D721Med (cell line): ENCODE data around the gene RPS3.

Experiments used
- DNase-seq: peaks from one replicate; pipeline ENCODE4 v3.0.0; 2011; ENCODE audit warnings: low spot score; ENCODE audit not compliant: insufficient read length
- FAIRE-seq: peaks from 2 replicates; lab custom pipeline; 2011; peaks lifted over from hg19 to GRCh38; lab: Jason Lieb, UNC
- CTCF ChIP-seq: IDR thresholded peaks from 2 replicates; pipeline ENCODE4 v1.5.1; 2012; ENCODE audit warnings: mild to moderate bottlenecking, control low read depth; ENCODE audit not compliant: insufficient read depth; ENCODE audit errors: missing control alignments

Gene RPS3

GRCh38 chr11:75453916-75454655 is 54.8 kb downstream of the RPS3 start:
- DNase-seq (no peak), FAIRE-seq (no peak)
- no peak for TF ChIP-seq CTCF

GRCh38 chr11:75454987-75455386 is 55.7 kb downstream of the RPS3 start:
- TF ChIP-seq CTCF, result no peak
- DNase-seq (no peak), FAIRE-seq (no peak)
